GM19351 (cell line): ENCODE measurements around the gene ZER1.
"Not testable (repeated sequence)": the region's sequence is repeated elsewhere in the genome, so short reads cannot be mapped to it uniquely, and the experiment has no call there.

Experiments used
- ATAC-seq: cut with Tn5 transposase; IDR thresholded peaks from one replicate; pipeline ENCODE4 v1.9.1; 2021; ENCODE audit warnings: mild to moderate bottlenecking, moderate library complexity; ENCODE audit not compliant: unreplicated experiment

The ZER1 gene

GRCh38 chr9:128696923-128697707 lies 74.6 kb downstream of the ZER1 start:
- no peak for ATAC-seq

GRCh38 chr9:128694344-128694743 lies 77.4 kb downstream of the ZER1 start:
- no peak for ATAC-seq

- ATAC-seq: not testable (repeated sequence)
Measured at GRCh38 chr9:128693738-128694137, 78.0 kb downstream of the ZER1 start.

- ATAC-seq: no peak
Measured at GRCh38 chr9:128690684-128691034, 81.1 kb downstream of the ZER1 start.

DNA sequence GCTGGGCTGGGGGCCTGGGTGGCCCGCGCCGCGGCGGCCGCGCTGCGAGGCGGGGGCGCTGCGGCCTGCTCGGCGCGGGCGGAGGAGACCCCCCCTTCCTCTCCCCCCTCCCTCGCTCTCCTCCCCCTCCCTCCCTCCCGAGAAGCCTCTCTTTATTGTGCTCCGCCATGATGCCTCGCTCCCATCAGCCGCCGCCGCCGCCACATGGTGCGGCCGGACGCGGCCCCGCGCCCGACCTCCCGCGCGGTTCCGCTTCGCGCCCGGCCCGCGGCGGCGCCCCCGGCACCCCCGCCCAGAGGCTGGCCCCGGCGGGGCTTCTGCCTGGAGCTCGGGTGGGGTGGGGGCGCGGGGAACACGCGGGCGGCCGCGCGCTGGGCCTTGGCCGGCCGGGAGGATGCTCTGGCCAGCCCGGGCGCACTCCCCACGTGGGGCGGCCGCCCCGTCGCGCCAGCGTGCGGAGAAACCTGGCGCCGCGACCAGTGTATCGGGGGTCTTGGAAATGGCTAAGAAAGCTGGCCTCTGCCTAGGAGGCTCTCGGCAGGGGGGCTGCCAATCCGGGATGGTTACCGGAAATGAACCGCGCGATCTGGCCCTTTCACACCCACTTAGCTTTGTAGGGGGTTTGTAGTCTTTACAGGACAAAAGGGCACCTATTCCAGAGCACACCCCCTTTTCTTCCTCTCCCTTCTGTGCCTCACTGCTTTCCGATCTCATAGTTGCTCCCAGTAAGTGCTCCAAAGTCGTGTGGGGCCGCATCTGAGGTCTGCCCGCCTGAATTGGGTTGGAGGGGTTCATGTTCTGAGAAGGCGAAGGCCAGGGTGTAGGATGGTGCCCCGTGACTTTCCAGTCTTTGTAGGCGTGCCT lies 81.7 kb downstream of the ZER1 start:
- ATAC-seq: peak; percentile 8

DNA sequence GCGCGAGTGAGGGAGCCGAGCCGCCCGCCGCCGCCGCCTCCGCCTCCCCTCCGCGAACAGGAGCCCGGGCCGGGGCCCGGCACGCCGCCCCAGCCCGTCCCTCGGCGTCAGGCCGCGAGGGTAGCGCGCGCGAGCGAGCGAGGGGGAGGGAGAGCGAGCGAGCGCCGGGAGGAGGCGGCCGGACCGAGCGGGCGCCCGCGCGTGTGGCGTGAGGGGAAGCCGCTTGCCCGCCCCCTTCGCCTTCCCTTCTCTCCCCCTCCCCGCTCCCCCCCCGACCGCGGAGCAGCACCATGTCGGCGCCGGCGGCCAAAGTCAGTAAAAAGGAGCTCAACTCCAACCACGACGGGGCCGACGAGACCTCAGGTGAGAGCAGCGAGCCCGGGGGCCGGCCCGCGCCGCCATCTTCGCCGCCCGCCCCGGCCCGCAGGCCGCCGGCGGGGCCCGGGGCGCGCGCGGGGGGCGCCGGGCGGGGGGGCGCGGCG lies 82.4 kb downstream of the ZER1 start:
- peak; percentile 14 for ATAC-seq

- peak; percentile 63 for ATAC-seq
Measured at GRCh38 chr9:128688501-128689292, 83.0 kb downstream of the ZER1 start, which contains the start of gene SET. Gene SET, plus strand, starts transcription at chr9:128689222. Its CDS starts 361 bp downstream, at chr9:128689583.

GRCh38 chr9:128687453-128687852 lies 84.3 kb downstream of the ZER1 start:
- ATAC-seq: no peak

GRCh38 chr9:128685636-128686489 lies 85.9 kb downstream of the ZER1 start:
- ATAC-seq: no peak

DNA sequence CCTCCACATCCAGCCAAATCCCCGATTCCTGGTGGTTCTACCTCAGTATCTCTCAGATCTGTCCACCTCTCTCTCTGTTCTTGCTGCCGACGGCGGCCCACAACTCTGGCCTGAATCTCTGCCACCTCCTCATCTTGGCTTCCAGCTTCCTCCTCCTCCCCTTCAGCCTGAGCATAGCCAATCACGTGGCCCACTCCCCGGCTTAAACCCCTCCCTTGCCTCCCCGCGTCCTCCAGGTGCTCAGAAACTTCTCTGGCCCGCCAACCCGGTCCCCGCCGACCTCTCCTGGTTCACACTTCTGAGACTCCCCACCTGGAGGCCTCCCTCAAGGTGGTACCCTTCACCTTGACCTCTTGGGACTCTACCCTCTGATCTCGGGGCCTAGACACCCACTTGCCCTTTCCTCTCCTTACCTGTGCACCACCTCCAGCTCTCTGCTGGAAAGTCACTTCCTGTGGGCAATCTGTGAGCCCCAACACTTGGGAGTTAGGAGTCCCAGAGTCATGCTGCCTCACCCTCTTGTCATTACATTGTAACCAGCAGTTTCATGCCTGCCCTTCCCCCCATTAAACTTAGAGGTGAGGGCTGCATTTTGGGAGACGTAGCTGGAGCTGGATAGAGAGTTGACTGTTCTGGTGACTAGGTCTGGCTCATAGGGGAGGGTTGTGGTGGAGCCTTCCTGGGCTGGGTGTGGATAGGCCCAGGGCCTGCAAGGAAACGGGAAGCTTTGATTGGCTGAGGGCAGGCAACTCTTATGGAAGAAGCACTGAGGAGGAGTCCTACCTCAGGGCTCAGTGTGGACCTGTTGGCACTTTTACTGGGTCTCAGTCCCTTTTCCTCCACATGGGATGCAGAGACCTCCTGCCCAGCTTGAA lies 87.2 kb downstream of the ZER1 start:
- peak; percentile 41 for ATAC-seq

DNA sequence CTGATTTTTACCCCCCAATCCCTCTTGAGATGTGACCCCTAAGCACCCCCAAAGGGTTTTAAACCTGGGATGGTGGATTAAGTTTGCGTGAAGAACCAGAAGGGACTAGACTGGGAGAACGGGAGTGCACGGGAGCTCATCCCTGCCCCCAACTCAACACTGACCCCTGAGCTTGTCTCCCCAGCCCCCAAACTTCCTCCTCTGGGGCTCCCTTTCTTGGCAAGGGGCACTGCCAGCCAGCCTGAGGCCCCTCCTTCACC lies 87.7 kb downstream of the ZER1 start:
- no peak for ATAC-seq

DNA sequence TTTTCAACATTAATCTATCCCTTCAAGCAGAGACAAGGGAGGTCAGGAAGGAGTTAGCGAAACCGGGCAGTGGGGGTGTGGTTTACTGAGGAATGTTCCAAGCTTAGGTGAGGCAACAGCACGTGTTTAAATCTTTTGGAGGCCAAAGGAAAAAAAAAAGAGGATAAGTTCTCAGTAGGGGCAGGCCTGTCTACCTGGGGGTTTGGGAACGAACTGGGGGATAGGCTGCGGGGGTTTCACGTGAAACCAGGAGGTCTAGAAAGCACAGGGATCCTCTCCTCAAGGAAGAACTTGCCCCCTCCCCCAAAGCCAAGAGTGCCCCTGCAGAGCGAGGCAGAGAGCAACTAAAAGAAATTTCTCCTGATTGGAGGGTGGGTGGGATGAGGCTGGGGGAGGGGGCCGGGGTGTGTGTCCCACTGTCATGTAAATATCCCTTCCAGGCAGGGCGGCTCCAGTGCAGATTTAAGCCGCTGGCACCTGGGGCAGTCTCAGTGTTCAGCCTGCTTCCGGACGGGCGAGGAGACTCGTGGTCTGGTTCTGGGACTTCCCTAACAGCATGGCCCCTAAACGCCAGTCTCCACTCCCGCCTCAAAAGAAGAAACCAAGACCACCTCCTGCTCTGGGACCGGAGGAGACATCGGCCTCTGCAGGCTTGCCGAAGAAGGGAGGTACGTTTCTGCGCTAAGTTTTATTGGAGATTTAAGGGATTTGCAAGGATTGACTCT lies 88.2 kb downstream of the ZER1 start:
- no peak for ATAC-seq
